Muscle layer of duodenum (tissue), 2 donors: ENCODE results near the gene ZNF827.

Experiments used
- H3K27ac ChIP-seq: one replicate; pipeline ENCODE4 v1.7.0; 2013; ENCODE audit warnings: mild to moderate bottlenecking, low read length
- H3K27me3 ChIP-seq: one replicate; pipeline ENCODE4 v1.7.0; 2013; ENCODE audit warnings: low read depth, mild to moderate bottlenecking, control low read depth, low read length
- H3K36me3 ChIP-seq, 2 donors: one replicate each; pipeline ENCODE4 v1.7.0; 2013; ENCODE audit warnings: low read length in 2 of 2, control low read depth in 1 of 2, mild to moderate bottlenecking in 1 of 2; ENCODE audit not compliant: insufficient read depth in 2 of 2, control insufficient read depth in 1 of 2
- H3K4me1 ChIP-seq, 2 donors: one replicate each; pipeline ENCODE4 v1.7.0; 2013; ENCODE audit warnings: low read length in 2 of 2, mild to moderate bottlenecking in 2 of 2, control low read depth in 1 of 2, moderate library complexity in 1 of 2; ENCODE audit not compliant: insufficient read depth in 2 of 2, control insufficient read depth in 1 of 2
- H3K4me3 ChIP-seq, 2 donors: one replicate each; pipeline ENCODE4 v1.7.0; 2013; ENCODE audit warnings: low read length in 2 of 2, low read depth in 1 of 2, mild to moderate bottlenecking in 1 of 2
- H3K9me3 ChIP-seq, 2 donors: one replicate each; pipeline ENCODE4 v1.7.0; 2013; ENCODE audit warnings: low read length in 2 of 2, control low read depth in 1 of 2, mild to moderate bottlenecking in 1 of 2; ENCODE audit not compliant: control insufficient read depth in 1 of 2
- donor health status: healthy.

Gene ZNF827

GRCh38 chr4:145931403-145931802, 7.2 kb downstream of the ZNF827 start:
- H3K27ac ChIP-seq, result no peak overlapping the region

GRCh38 chr4:145930592-145930991, 8.0 kb downstream of the ZNF827 start:
- no peaks in the 10 kb centered on the region for H3K27me3 ChIP-seq
- no peaks in the 10 kb centered on the region for H3K9me3 ChIP-seq
- no peak overlapping the region for H3K4me3 ChIP-seq
- H3K27ac ChIP-seq, result no peak overlapping the region
- no peaks in the 10 kb centered on the region for H3K36me3 ChIP-seq
- peaks cover 7 to 10% of the 10 kb centered on the region in 2 donors for H3K4me1 ChIP-seq

More at GRCh38 chr4:145931403-145931802, 7.2 kb downstream of the ZNF827 start:
- H3K9me3 ChIP-seq, result no peaks in the 10 kb centered on the region
- peaks cover 7 to 11% of the 10 kb centered on the region in 2 donors for H3K4me1 ChIP-seq
- H3K27me3 ChIP-seq, result no peaks in the 10 kb centered on the region
- no peaks in the 10 kb centered on the region for H3K36me3 ChIP-seq
- no peak overlapping the region for H3K4me3 ChIP-seq

- Histone ChIP-seq H3K4me1 (peaks cover 0 to 5% of the 10 kb centered on the region in 2 donors), H3K36me3 (no peaks in the 10 kb centered on the region), H3K27ac (no peak overlapping the region), H3K9me3 (no peaks in the 10 kb centered on the region), H3K27me3 (no peaks in the 10 kb centered on the region), H3K4me3 (no peak overlapping the region)
Observed at GRCh38 chr4:145929415-145930178, 9.0 kb downstream of the ZNF827 start.

- Histone ChIP-seq H3K27me3 (no peaks in the 10 kb centered on the region), H3K4me1 (peaks cover 0 to 5% of the 10 kb centered on the region in 2 donors), H3K9me3 (no peaks in the 10 kb centered on the region), H3K27ac (no peak overlapping the region), H3K4me3 (no peak overlapping the region), H3K36me3 (no peaks in the 10 kb centered on the region)
Observed at GRCh38 chr4:145928748-145929147, 9.9 kb downstream of the ZNF827 start.

- Histone ChIP-seq H3K4me3 (no peak overlapping the region), H3K36me3 (no peaks in the 10 kb centered on the region), H3K27ac (no peak overlapping the region), H3K4me1 (peaks cover 0 to 5% of the 10 kb centered on the region in 2 donors), H3K9me3 (no peaks in the 10 kb centered on the region), H3K27me3 (no peaks in the 10 kb centered on the region)
Observed at GRCh38 chr4:145927030-145927429, 11.6 kb downstream of the ZNF827 start.

- Histone ChIP-seq H3K4me1 (no peaks in the 10 kb centered on the region), H3K4me3 (no peak overlapping the region), H3K36me3 (no peaks in the 10 kb centered on the region), H3K27ac (no peak overlapping the region), H3K27me3 (no peaks in the 10 kb centered on the region), H3K9me3 (no peaks in the 10 kb centered on the region)
Observed at GRCh38 chr4:145921231-145921630, 17.4 kb downstream of the ZNF827 start.

- Histone ChIP-seq H3K36me3 (no peaks in the 10 kb centered on the region), H3K9me3 (no peaks in the 10 kb centered on the region), H3K27ac (no peak overlapping the region), H3K27me3 (no peaks in the 10 kb centered on the region), H3K4me3 (no peak overlapping the region), H3K4me1 (no peaks in the 10 kb centered on the region)
Observed at GRCh38 chr4:145920205-145920604, 18.4 kb downstream of the ZNF827 start.

GRCh38 chr4:145912376-145912775, 26.2 kb downstream of the ZNF827 start:
- H3K4me3 ChIP-seq, result no peak overlapping the region
- H3K27me3 ChIP-seq, result no peaks in the 10 kb centered on the region
- peaks cover 0 to 15% of the 10 kb centered on the region in 2 donors for H3K4me1 ChIP-seq
- H3K27ac ChIP-seq, result no peak overlapping the region
- no peaks in the 10 kb centered on the region for H3K36me3 ChIP-seq
- H3K9me3 ChIP-seq, result no peaks in the 10 kb centered on the region

GRCh38 chr4:145909773-145910172, 28.9 kb downstream of the ZNF827 start:
- Histone ChIP-seq H3K4me1 (peaks cover 0 to 15% of the 10 kb centered on the region in 2 donors), H3K27ac (peak overlapping the region; percentile 24), H3K27me3 (no peaks in the 10 kb centered on the region), H3K4me3 (peak overlapping the region; percentile 43 to 54), H3K9me3 (no peaks in the 10 kb centered on the region), H3K36me3 (no peaks in the 10 kb centered on the region)

GRCh38 chr4:145909281-145909715, 29.3 kb downstream of the ZNF827 start:
- Histone ChIP-seq H3K36me3 (no peaks in the 10 kb centered on the region), H3K27me3 (no peaks in the 10 kb centered on the region), H3K4me1 (peaks cover 0 to 10% of the 10 kb centered on the region in 2 donors), H3K9me3 (no peaks in the 10 kb centered on the region), H3K4me3 (peak overlapping the region; percentile 43 to 54), H3K27ac (peak overlapping the region; percentile 24)

GRCh38 chr4:145907812-145908211, 30.8 kb downstream of the ZNF827 start:
- Histone ChIP-seq H3K4me1 (peaks cover 0 to 5% of the 10 kb centered on the region in 2 donors), H3K27ac (no peak overlapping the region), H3K27me3 (no peaks in the 10 kb centered on the region)

GRCh38 chr4:145907390-145907789, 31.2 kb downstream of the ZNF827 start:
- Histone ChIP-seq H3K9me3 (no peaks in the 10 kb centered on the region), H3K36me3 (peaks cover 3 to 5% of the 10 kb centered on the region in 2 donors), H3K27me3 (no peaks in the 10 kb centered on the region), H3K4me1 (peaks cover 0 to 2% of the 10 kb centered on the region in 2 donors), H3K4me3 (no peak overlapping the region), H3K27ac (no peak overlapping the region)

More at GRCh38 chr4:145907812-145908211, 30.8 kb downstream of the ZNF827 start:
- H3K9me3 ChIP-seq, result no peaks in the 10 kb centered on the region
- H3K36me3 ChIP-seq, result peaks cover 0 to under 1% of the 10 kb centered on the region in 2 donors
- H3K4me3 ChIP-seq, result no peak overlapping the region
